CD14-positive monocyte (primary cell): ENCODE results near the gene MRPS9. TPM values are rescaled to one million over a fixed set of nuclear protein-coding genes. Genes with fewer than 3 reads are reported as not detected.

Source experiments
- DNase-seq, 3 donors: peaks; one replicate each; pipeline ENCODE4 v3.0.0-alpha.2; 2011 to 2022
- H2AFZ ChIP-seq: 2 replicates; pipeline ENCODE4 v1.6.0; 2012; ENCODE audit warnings: mild to moderate bottlenecking, low read depth, low read length, inconsistent platforms; ENCODE audit not compliant: insufficient read depth, poor library complexity, severe bottlenecking
- H3K27ac ChIP-seq, 2 donors: 1 replicate in 1 of 2; 2 replicates in 1 of 2; pipeline ENCODE4 v1.5.1; 2012 to 2013; ENCODE audit warnings: low read length in 2 of 2, control low read depth in 1 of 2, inconsistent platforms in 1 of 2, low read depth in 1 of 2, mild to moderate bottlenecking in 1 of 2
- H3K27me3 ChIP-seq, 2 donors: one replicate each; pipeline versions ENCODE4 v1.6.0 to v1.6.1; 2011 to 2013; ENCODE audit warnings: low read length in 2 of 2; ENCODE audit not compliant: control insufficient read depth in 2 of 2, insufficient read depth in 2 of 2
- H3K36me3 ChIP-seq, 2 donors: replicated peaks in 1 of 2; 1 replicate in 1 of 2; 2 replicates in 1 of 2; pipeline versions ENCODE4 v1.5.1 to v1.6.1; 2012 to 2013; ENCODE audit warnings: low read length in 2 of 2, control low read depth in 1 of 2, inconsistent platforms in 1 of 2, mild to moderate bottlenecking in 1 of 2; ENCODE audit not compliant: insufficient read depth in 2 of 2, control insufficient read depth in 1 of 2
- H3K4me1 ChIP-seq, 2 donors: 1 replicate in 1 of 2; 2 replicates in 1 of 2; pipeline versions ENCODE4 v1.5.1 to v1.6.1; 2012 to 2013; ENCODE audit warnings: low read length in 2 of 2, control low read depth in 1 of 2, inconsistent platforms in 1 of 2, mild to moderate bottlenecking in 1 of 2, moderate library complexity in 1 of 2; ENCODE audit not compliant: insufficient read depth in 2 of 2, control insufficient read depth in 1 of 2
- H3K4me2 ChIP-seq: replicated peaks from 2 replicates; pipeline ENCODE3; 2012; ENCODE audit warnings: low read length, moderate library complexity, mild to moderate bottlenecking; ENCODE audit not compliant: poor library complexity, severe bottlenecking; ENCODE audit errors: extremely low read depth
- H3K4me3 ChIP-seq, 3 experiments: fragments of 200-600 bp in 1 of 3; sonication (generic) in 1 of 3; replicated peaks in 1 of 3; 1 replicate in 2 of 3; 2 replicates in 1 of 3; pipeline ENCODE4 v1.5.1; 2011 to 2013; ENCODE audit warnings: low read length in 3 of 3, mild to moderate bottlenecking in 3 of 3, control low read depth in 2 of 3, low read depth in 2 of 3, inconsistent platforms in 1 of 3, moderate library complexity in 1 of 3
- H3K79me2 ChIP-seq: 2 replicates; pipeline ENCODE4 v1.6.0; 2012; ENCODE audit warnings: mild to moderate bottlenecking, control low read depth, inconsistent platforms, low read length, moderate library complexity; ENCODE audit not compliant: insufficient read depth
- H3K9ac ChIP-seq: 2 replicates; pipeline ENCODE4 v1.6.0; 2017; ENCODE audit warnings: low read length, mild to moderate bottlenecking; ENCODE audit not compliant: insufficient read depth, poor library complexity, severe bottlenecking
- H3K9me3 ChIP-seq, 2 donors: replicated peaks in 1 of 2; 1 replicate in 1 of 2; 2 replicates in 1 of 2; pipeline versions ENCODE4 v1.5.1 to v1.6.1; 2012 to 2013; ENCODE audit warnings: low read length in 2 of 2, control low read depth in 1 of 2; ENCODE audit not compliant: control insufficient read depth in 1 of 2, insufficient read depth in 1 of 2
- H4K20me1 ChIP-seq: 2 replicates; pipeline ENCODE4 v1.6.0; 2012; ENCODE audit warnings: mild to moderate bottlenecking, low read length, control low read depth, moderate library complexity; ENCODE audit not compliant: insufficient read depth
- H3K27ac Mint-ChIP-seq, 7 donors: one replicate each; pipeline ENCODE4 v1.8.0; 2020; ENCODE audit warnings: mild to moderate bottlenecking in 7 of 7, mixed read lengths in 7 of 7, moderate library complexity in 6 of 7, inconsistent platforms in 2 of 7
- H3K27me3 Mint-ChIP-seq, 3 donors: one replicate each; pipeline ENCODE4 v1.8.0; 2021 to 2022; ENCODE audit warnings: low read depth in 3 of 3, mild to moderate bottlenecking in 3 of 3, mixed read lengths in 3 of 3, moderate library complexity in 3 of 3, inconsistent platforms in 1 of 3
- H3K36me3 Mint-ChIP-seq, 2 donors: one replicate each; pipeline ENCODE4 v1.8.0; 2020; ENCODE audit warnings: mixed read lengths in 2 of 2, inconsistent platforms in 1 of 2, mild to moderate bottlenecking in 1 of 2
- H3K4me1 Mint-ChIP-seq: one replicate; pipeline ENCODE4 v1.8.0; 2020; ENCODE audit warnings: mild to moderate bottlenecking, mixed read lengths
- H3K4me3 Mint-ChIP-seq, 2 donors: one replicate each; pipeline ENCODE4 v1.8.0; 2020; ENCODE audit warnings: mild to moderate bottlenecking in 2 of 2, mixed read lengths in 2 of 2, moderate library complexity in 1 of 2
- H3K9me3 Mint-ChIP-seq, 7 donors: one replicate each; pipeline ENCODE4 v1.8.0; 2020 to 2022; ENCODE audit warnings: mixed read lengths in 7 of 7, mild to moderate bottlenecking in 6 of 7, moderate library complexity in 6 of 7, inconsistent platforms in 2 of 7
- CTCF ChIP-seq: fragments of 200-600 bp; IDR thresholded peaks from one replicate; pipeline ENCODE4 v1.8.0; 2022; ENCODE audit warnings: antibody characterized with exemption, mild to moderate bottlenecking
- WGBS: methylation state at CpG from one replicate; pipeline ENCODE4 v1.1.5; 2013; ENCODE audit warnings: missing lambda C conversion rate; ENCODE audit not compliant: insufficient coverage; 5-methylcytosine and 5-hydroxymethylcytosine counted together
- intact Hi-C, 2 donors: fragments of 100-400 bp; cut with micrococcal nuclease; formaldehyde crosslinking; loops; one replicate each; pipeline versions ENCODE4 v1.15.0 to v1.15.1; 2023
- polyA plus RNA-seq, 3 donors: library from polyadenylated mRNA; depleted of rRNA in 1 of 3; unstranded in 2 of 3; stranded (reverse) in 1 of 3; fragments of 300-500 nt in 2 of 3; fragments of >200 nt in 1 of 3; fragmentation: Illumina TruSeq in 2 of 3; gene quantifications; 1 replicate in 2 of 3; 2 replicates in 1 of 3; pipeline ENCODE4 v1.2.3, GENCODE V29; 2012 to 2021

MRPS9 gene
- polyA plus RNA-seq, 3 donors = 9.9 to 12.5 (median 11.6) TPM

GRCh38 chr2:105052773-105053172, 14.9 kb downstream of the MRPS9 start:
- no peak overlapping the region for H3K4me3 ChIP-seq
- no peak overlapping the region for H3K9ac ChIP-seq
- peaks cover 3 to 39% of the 10 kb centered on the region in 2 donors for H3K36me3 ChIP-seq
- no peak overlapping the region for H3K27ac Mint-ChIP-seq
- H3K27ac ChIP-seq = no peak overlapping the region
- no peaks in the 10 kb centered on the region for H3K79me2 ChIP-seq
- H3K27me3 Mint-ChIP-seq = no peaks in the 10 kb centered on the region
- H3K4me1 Mint-ChIP-seq = no peaks in the 10 kb centered on the region
- no peaks in the 10 kb centered on the region for H3K27me3 ChIP-seq
- no peak for TF ChIP-seq CTCF
- H3K4me3 Mint-ChIP-seq = no peak overlapping the region
- no CpG with 5 or more reads among the region's 1 CpG for WGBS
- H3K4me1 ChIP-seq = no peaks in the 10 kb centered on the region
- H3K9me3 ChIP-seq = no peaks in the 10 kb centered on the region
- intact Hi-C loops = no loop called here
- peaks cover 0 to 6% (median 4%) of the 10 kb centered on the region in 7 donors for H3K9me3 Mint-ChIP-seq
- H3K4me2 ChIP-seq = no peak overlapping the region
- no peak for DNase-seq
- H4K20me1 ChIP-seq = no peaks in the 10 kb centered on the region
- H3K36me3 Mint-ChIP-seq = peaks cover 32% of the 10 kb centered on the region in 2 donors
- H2AFZ ChIP-seq = no peak overlapping the region

- no peaks in the 10 kb centered on the region for H3K79me2 ChIP-seq
- no peaks in the 10 kb centered on the region for H3K4me1 ChIP-seq
- Mint-ChIP-seq H3K27ac (no peak overlapping the region), H3K4me3 (no peak overlapping the region), H3K27me3 (no peaks in the 10 kb centered on the region), H3K9me3 (peaks cover 0 to 6% (median 3%) of the 10 kb centered on the region in 7 donors), H3K36me3 (peaks cover 32 to 42% of the 10 kb centered on the region in 2 donors), H3K4me1 (no peaks in the 10 kb centered on the region)
- H3K9ac ChIP-seq = no peak overlapping the region
- peaks cover 3 to 23% of the 10 kb centered on the region in 2 donors for H3K36me3 ChIP-seq
- no peaks in the 10 kb centered on the region for H4K20me1 ChIP-seq
- H3K4me2 ChIP-seq = no peak overlapping the region
- TF ChIP-seq CTCF = no peak
- no peak overlapping the region for H2AFZ ChIP-seq
- no peak overlapping the region for H3K4me3 ChIP-seq
- intact Hi-C loops = no loop called here
- H3K27ac ChIP-seq = no peak overlapping the region
- no peaks in the 10 kb centered on the region for H3K27me3 ChIP-seq
- WGBS = no CpG with 5 or more reads among the region's 2 CpGs
- DNase-seq = no peak
- H3K9me3 ChIP-seq = no peaks in the 10 kb centered on the region
Measured at GRCh38 chr2:105055613-105056012, 17.7 kb downstream of the MRPS9 start.
